Vagina (tissue), 2 donors: ENCODE results near the gene TMEM9.

Source experiments
- CTCF ChIP-seq, 3 experiments: fragments of 450-650 bp in 2 of 3; fragments of 200-600 bp in 1 of 3; sonication (generic) in 1 of 3; IDR thresholded peaks; one replicate each; pipeline ENCODE4 v1.5.1; 2017 to 2019; ENCODE audit warnings: antibody characterized with exemption in 3 of 3, mild to moderate bottlenecking in 2 of 3, moderate library complexity in 2 of 3
- POLR2AphosphoS5 ChIP-seq, 2 donors: sonication (generic); formaldehyde crosslinking; IDR thresholded peaks; one replicate each; pipeline ENCODE4 v1.9.0; 2017; ENCODE audit warnings: antibody characterized with exemption in 2 of 2, mild to moderate bottlenecking in 2 of 2, low read depth in 1 of 2; ENCODE audit not compliant: insufficient read depth in 1 of 2

GRCh38 chr1:201147396-201148015 lies 6.8 kb downstream of the TMEM9 start:
- no peak for TF ChIP-seq CTCF (IDR thresholded peaks at IDR 0.05)
- TF ChIP-seq POLR2AphosphoS5 (IDR thresholded peaks at IDR 0.05; ENCODE audit: insufficient read depth in 1 of 2, low read depth in 1 of 2): no peak
